CD14-positive monocyte (primary cell): Measurements from ENCODE around the gene NXNL2. TPM values are rescaled to one million over a fixed set of nuclear protein-coding genes. Genes with fewer than 3 reads are reported as not detected.

Experiments
- DNase-seq, 3 donors: peaks; one replicate each; pipeline ENCODE4 v3.0.0-alpha.2; 2011 to 2022
- H2AFZ ChIP-seq: 2 replicates; pipeline ENCODE4 v1.6.0; 2012; ENCODE audit warnings: mild to moderate bottlenecking, low read depth, low read length, inconsistent platforms; ENCODE audit not compliant: insufficient read depth, poor library complexity, severe bottlenecking
- H3K27ac ChIP-seq, 2 donors: 1 replicate in 1 of 2; 2 replicates in 1 of 2; pipeline ENCODE4 v1.5.1; 2012 to 2013; ENCODE audit warnings: low read length in 2 of 2, control low read depth in 1 of 2, inconsistent platforms in 1 of 2, low read depth in 1 of 2, mild to moderate bottlenecking in 1 of 2
- H3K27me3 ChIP-seq, 2 donors: one replicate each; pipeline versions ENCODE4 v1.6.0 to v1.6.1; 2011 to 2013; ENCODE audit warnings: low read length in 2 of 2; ENCODE audit not compliant: control insufficient read depth in 2 of 2, insufficient read depth in 2 of 2
- H3K36me3 ChIP-seq, 2 donors: replicated peaks in 1 of 2; 1 replicate in 1 of 2; 2 replicates in 1 of 2; pipeline versions ENCODE4 v1.5.1 to v1.6.1; 2012 to 2013; ENCODE audit warnings: low read length in 2 of 2, control low read depth in 1 of 2, inconsistent platforms in 1 of 2, mild to moderate bottlenecking in 1 of 2; ENCODE audit not compliant: insufficient read depth in 2 of 2, control insufficient read depth in 1 of 2
- H3K4me1 ChIP-seq, 2 donors: 1 replicate in 1 of 2; 2 replicates in 1 of 2; pipeline versions ENCODE4 v1.5.1 to v1.6.1; 2012 to 2013; ENCODE audit warnings: low read length in 2 of 2, control low read depth in 1 of 2, inconsistent platforms in 1 of 2, mild to moderate bottlenecking in 1 of 2, moderate library complexity in 1 of 2; ENCODE audit not compliant: insufficient read depth in 2 of 2, control insufficient read depth in 1 of 2
- H3K4me2 ChIP-seq: replicated peaks from 2 replicates; pipeline ENCODE3; 2012; ENCODE audit warnings: low read length, moderate library complexity, mild to moderate bottlenecking; ENCODE audit not compliant: poor library complexity, severe bottlenecking; ENCODE audit errors: extremely low read depth
- H3K4me3 ChIP-seq, 3 experiments: fragments of 200-600 bp in 1 of 3; sonication (generic) in 1 of 3; replicated peaks in 1 of 3; 1 replicate in 2 of 3; 2 replicates in 1 of 3; pipeline ENCODE4 v1.5.1; 2011 to 2013; ENCODE audit warnings: low read length in 3 of 3, mild to moderate bottlenecking in 3 of 3, control low read depth in 2 of 3, low read depth in 2 of 3, inconsistent platforms in 1 of 3, moderate library complexity in 1 of 3
- H3K79me2 ChIP-seq: 2 replicates; pipeline ENCODE4 v1.6.0; 2012; ENCODE audit warnings: mild to moderate bottlenecking, control low read depth, inconsistent platforms, low read length, moderate library complexity; ENCODE audit not compliant: insufficient read depth
- H3K9ac ChIP-seq: 2 replicates; pipeline ENCODE4 v1.6.0; 2017; ENCODE audit warnings: low read length, mild to moderate bottlenecking; ENCODE audit not compliant: insufficient read depth, poor library complexity, severe bottlenecking
- H3K9me3 ChIP-seq, 2 donors: replicated peaks in 1 of 2; 1 replicate in 1 of 2; 2 replicates in 1 of 2; pipeline versions ENCODE4 v1.5.1 to v1.6.1; 2012 to 2013; ENCODE audit warnings: low read length in 2 of 2, control low read depth in 1 of 2; ENCODE audit not compliant: control insufficient read depth in 1 of 2, insufficient read depth in 1 of 2
- H4K20me1 ChIP-seq: 2 replicates; pipeline ENCODE4 v1.6.0; 2012; ENCODE audit warnings: mild to moderate bottlenecking, low read length, control low read depth, moderate library complexity; ENCODE audit not compliant: insufficient read depth
- H3K27ac Mint-ChIP-seq, 7 donors: one replicate each; pipeline ENCODE4 v1.8.0; 2020; ENCODE audit warnings: mild to moderate bottlenecking in 7 of 7, mixed read lengths in 7 of 7, moderate library complexity in 6 of 7, inconsistent platforms in 2 of 7
- H3K27me3 Mint-ChIP-seq, 3 donors: one replicate each; pipeline ENCODE4 v1.8.0; 2021 to 2022; ENCODE audit warnings: low read depth in 3 of 3, mild to moderate bottlenecking in 3 of 3, mixed read lengths in 3 of 3, moderate library complexity in 3 of 3, inconsistent platforms in 1 of 3
- H3K36me3 Mint-ChIP-seq, 2 donors: one replicate each; pipeline ENCODE4 v1.8.0; 2020; ENCODE audit warnings: mixed read lengths in 2 of 2, inconsistent platforms in 1 of 2, mild to moderate bottlenecking in 1 of 2
- H3K4me1 Mint-ChIP-seq: one replicate; pipeline ENCODE4 v1.8.0; 2020; ENCODE audit warnings: mild to moderate bottlenecking, mixed read lengths
- H3K4me3 Mint-ChIP-seq, 2 donors: one replicate each; pipeline ENCODE4 v1.8.0; 2020; ENCODE audit warnings: mild to moderate bottlenecking in 2 of 2, mixed read lengths in 2 of 2, moderate library complexity in 1 of 2
- H3K9me3 Mint-ChIP-seq, 7 donors: one replicate each; pipeline ENCODE4 v1.8.0; 2020 to 2022; ENCODE audit warnings: mixed read lengths in 7 of 7, mild to moderate bottlenecking in 6 of 7, moderate library complexity in 6 of 7, inconsistent platforms in 2 of 7
- CTCF ChIP-seq: fragments of 200-600 bp; IDR thresholded peaks from one replicate; pipeline ENCODE4 v1.8.0; 2022; ENCODE audit warnings: antibody characterized with exemption, mild to moderate bottlenecking
- WGBS: methylation state at CpG from one replicate; pipeline ENCODE4 v1.1.5; 2013; ENCODE audit warnings: missing lambda C conversion rate; ENCODE audit not compliant: insufficient coverage; 5-methylcytosine and 5-hydroxymethylcytosine counted together
- intact Hi-C, 2 donors: fragments of 100-400 bp; cut with micrococcal nuclease; formaldehyde crosslinking; loops; one replicate each; pipeline versions ENCODE4 v1.15.0 to v1.15.1; 2023
- polyA plus RNA-seq, 3 donors: library from polyadenylated mRNA; depleted of rRNA in 1 of 3; unstranded in 2 of 3; stranded (reverse) in 1 of 3; fragments of 300-500 nt in 2 of 3; fragments of >200 nt in 1 of 3; fragmentation: Illumina TruSeq in 2 of 3; gene quantifications; 1 replicate in 2 of 3; 2 replicates in 1 of 3; pipeline ENCODE4 v1.2.3, GENCODE V29; 2012 to 2021

The NXNL2 gene
- polyA plus RNA-seq, 3 donors, result not detected

GRCh38 chr9:88498880-88499279 lies 36.1 kb upstream of the NXNL2 start:
- intact Hi-C loops, result no loop called here

GRCh38 chr9:88501086-88501485 lies 33.9 kb upstream of the NXNL2 start:
- no peaks in the 10 kb centered on the region for H4K20me1 ChIP-seq
- no peak overlapping the region for H3K9ac ChIP-seq
- H3K4me2 ChIP-seq, result no peak overlapping the region
- intact Hi-C loops, result no loop called here
- H3K36me3 Mint-ChIP-seq, result no peaks in the 10 kb centered on the region
- H3K4me1 Mint-ChIP-seq, result no peaks in the 10 kb centered on the region
- no peak overlapping the region for H3K4me3 Mint-ChIP-seq
- no peaks in the 10 kb centered on the region for H3K79me2 ChIP-seq
- H3K4me1 ChIP-seq, result no peaks in the 10 kb centered on the region
- peaks cover 0 to 2% (median 1%) of the 10 kb centered on the region in 3 donors for H3K27me3 Mint-ChIP-seq
- no peaks in the 10 kb centered on the region for H3K36me3 ChIP-seq
- H3K9me3 ChIP-seq, result no peaks in the 10 kb centered on the region
- H3K27ac Mint-ChIP-seq, result no peak overlapping the region
- no peak overlapping the region for H3K4me3 ChIP-seq
- WGBS, result 100% methylated on average over 1 of the region's 5 CpGs
- no peaks in the 10 kb centered on the region for H3K27me3 ChIP-seq
- no peak for TF ChIP-seq CTCF
- DNase-seq, result no peak
- H2AFZ ChIP-seq, result no peak overlapping the region
- no peaks in the 10 kb centered on the region for H3K9me3 Mint-ChIP-seq
- no peak overlapping the region for H3K27ac ChIP-seq

More at GRCh38 chr9:88498880-88499279, 36.1 kb upstream of the NXNL2 start:
- no peak overlapping the region for H3K4me2 ChIP-seq
- no peaks in the 10 kb centered on the region for H3K27me3 ChIP-seq
- no peaks in the 10 kb centered on the region for H3K36me3 ChIP-seq
- no peaks in the 10 kb centered on the region for H4K20me1 ChIP-seq
- no peak overlapping the region for H3K9ac ChIP-seq
- H3K9me3 ChIP-seq, result no peaks in the 10 kb centered on the region
- Mint-ChIP-seq H3K36me3 (no peaks in the 10 kb centered on the region), H3K27ac (no peak overlapping the region), H3K4me3 (no peak overlapping the region), H3K4me1 (no peaks in the 10 kb centered on the region), H3K27me3 (peaks cover 0 to 3% (median 0%) of the 10 kb centered on the region in 3 donors), H3K9me3 (no peaks in the 10 kb centered on the region)
- H3K27ac ChIP-seq, result no peak overlapping the region
- TF ChIP-seq CTCF, result no peak
- DNase-seq, result no peak
- H2AFZ ChIP-seq, result no peak overlapping the region
- no peak overlapping the region for H3K4me3 ChIP-seq
- no peaks in the 10 kb centered on the region for H3K4me1 ChIP-seq
- 70% methylated on average over 2 of the region's 6 CpGs for WGBS
- no peaks in the 10 kb centered on the region for H3K79me2 ChIP-seq
